ENCODE measurements around the gene BAIAP2.

Gene BAIAP2

DNA sequence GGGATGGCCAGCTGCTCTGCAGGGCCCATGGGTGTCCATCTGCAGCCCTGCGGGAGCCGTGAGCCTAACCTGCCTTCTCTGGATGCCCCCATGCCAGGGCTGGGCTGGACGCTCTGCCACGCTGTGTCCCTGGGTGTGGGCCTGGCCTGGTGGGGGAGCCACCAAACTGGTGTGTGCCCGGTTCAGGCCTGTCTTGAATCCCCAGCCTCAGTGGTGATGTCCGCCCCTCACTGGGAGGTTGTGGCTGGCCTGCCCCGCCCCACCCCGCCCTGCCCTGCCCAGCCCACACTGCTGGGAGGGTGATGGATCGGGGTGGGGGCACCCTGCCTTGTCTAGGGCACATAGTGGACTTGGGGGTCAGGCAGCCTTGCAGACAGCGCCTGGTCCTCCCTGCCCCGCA is 80.3 kb downstream of the BAIAP2 start:
- DNase-seq: no peak

DNA sequence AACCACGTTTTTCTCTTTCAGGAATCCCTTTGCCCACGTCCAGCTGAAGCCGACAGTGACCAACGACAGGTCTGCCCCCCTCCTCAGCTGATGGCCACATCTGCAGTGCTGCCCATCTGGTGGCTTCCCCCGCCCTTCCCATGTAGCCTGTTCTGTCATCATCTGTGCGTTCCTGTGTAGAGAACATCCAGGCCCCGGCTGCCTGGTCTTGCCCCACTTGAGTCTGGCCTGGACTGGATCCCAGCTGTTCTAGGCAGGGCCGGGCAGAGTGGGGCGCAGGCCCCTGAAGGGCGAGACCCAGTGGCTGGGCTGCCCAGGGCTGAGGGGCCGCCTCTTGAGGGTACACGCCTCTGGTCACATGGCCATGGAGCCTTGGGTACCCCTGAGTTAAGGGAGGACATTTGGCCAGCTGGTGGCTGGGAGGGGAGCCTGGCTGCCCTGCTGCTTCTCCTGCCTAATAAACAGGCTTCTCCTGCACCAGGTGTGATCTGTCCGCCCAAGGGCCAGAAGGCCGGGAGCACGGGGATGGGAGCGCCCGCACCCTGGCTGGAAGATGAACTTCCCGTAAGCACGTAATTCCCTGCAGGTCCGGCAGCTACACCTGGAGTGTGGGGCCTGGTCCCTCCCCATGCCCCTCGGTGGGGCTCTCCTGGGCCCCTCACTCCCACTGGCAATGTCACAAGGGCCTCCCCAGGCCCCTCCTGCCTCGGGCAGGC is 81.0 kb downstream of the BAIAP2 start:
- no peak for DNase-seq

- no peak for DNase-seq
Observed at GRCh38 chr17:81116704-81117103, 81.8 kb downstream of the BAIAP2 start.

DNA sequence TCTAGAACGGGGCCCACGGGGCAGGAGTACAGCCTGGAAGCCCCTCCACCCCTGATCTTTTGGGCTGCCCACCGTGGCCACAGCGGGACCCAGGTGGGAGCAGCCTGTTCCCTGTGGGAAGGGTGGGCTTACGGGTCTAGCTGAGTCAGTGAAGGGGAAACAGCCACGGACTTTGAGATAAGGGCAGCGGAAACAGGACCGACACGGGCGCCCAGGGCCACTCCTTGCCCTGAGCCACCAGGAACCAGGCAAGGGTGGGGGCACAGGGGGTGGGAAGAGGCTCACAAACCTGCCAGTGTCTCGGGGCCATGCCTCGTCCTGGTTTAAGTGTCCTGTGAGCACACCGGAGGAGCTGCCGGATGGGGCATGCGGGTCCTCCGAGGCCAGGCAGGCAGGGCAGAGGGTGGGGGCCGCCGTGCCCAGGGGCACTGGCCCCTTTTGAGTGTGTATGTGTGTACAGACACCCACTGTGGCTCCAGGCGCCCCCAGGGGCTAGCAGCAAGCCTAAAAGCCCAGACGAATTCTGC is 82.8 kb downstream of the BAIAP2 start:
- DNase-seq: no peak

- DNase-seq: no peak
Observed at GRCh38 chr17:81118308-81119221, 83.6 kb downstream of the BAIAP2 start.

DNA sequence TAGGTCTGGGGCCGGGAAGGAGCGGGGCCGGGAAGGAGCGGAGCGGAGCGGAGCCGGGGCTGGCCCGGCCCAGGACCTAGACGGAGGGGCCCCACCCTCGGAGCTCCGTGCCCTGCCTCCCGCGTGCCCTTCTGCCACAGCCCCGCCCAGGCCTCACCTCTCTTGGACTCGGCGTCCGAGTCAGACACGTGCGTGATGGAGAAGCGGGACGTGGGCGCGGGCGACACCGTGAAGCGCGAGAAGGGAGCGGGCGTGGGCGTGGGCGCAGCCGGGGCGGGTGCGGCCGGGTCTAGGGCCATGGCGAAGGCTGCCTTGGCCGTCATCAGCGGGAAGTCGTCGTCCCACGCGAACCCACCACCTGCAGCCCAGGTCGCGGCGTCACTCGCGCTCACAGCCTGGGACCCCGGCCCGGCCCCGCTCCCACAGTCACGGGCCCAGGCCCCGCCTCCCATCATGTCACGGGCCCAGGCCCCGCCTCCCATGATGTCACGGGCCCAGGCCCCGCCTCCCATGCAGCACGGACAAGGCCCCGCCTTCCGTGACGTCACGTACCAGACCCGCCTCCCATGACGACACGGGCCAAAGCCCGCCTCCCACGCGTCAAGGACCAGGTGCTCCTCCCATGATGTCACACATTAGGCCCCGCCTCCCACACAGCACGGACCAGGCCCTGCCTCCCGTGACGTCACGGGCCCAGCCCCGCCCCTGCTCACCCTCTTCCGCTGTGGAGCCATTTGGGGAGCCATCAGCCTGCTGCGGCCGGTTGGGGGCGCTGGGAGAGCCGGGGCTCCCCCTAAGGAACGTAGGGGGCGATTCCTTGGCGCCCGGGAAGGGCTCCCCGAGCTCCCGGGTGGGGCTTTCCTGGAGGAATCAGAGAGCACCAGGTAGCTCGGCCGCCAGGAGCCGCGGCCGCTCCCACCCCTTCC is 84.5 kb downstream of the BAIAP2 start:
- DNase-seq: peak; percentile 90

DNA sequence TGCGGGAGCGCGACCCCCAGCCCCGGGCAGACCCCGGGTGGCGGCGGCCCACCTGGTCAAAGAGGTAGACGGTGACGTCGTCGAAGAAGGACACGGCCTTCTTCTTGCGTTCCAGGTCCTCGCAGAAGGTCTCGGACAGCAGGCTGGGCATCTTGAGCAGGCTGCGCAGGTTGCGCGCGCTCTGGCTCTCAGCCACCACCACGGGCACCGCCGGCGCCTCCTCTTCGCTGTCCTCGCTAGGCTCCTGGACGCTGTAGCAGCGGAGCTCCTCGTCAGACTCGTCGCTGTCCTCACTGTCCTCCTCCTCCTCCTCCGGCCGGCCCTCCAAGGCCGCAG is 85.2 kb downstream of the BAIAP2 start:
- DNase-seq: no peak

DNA sequence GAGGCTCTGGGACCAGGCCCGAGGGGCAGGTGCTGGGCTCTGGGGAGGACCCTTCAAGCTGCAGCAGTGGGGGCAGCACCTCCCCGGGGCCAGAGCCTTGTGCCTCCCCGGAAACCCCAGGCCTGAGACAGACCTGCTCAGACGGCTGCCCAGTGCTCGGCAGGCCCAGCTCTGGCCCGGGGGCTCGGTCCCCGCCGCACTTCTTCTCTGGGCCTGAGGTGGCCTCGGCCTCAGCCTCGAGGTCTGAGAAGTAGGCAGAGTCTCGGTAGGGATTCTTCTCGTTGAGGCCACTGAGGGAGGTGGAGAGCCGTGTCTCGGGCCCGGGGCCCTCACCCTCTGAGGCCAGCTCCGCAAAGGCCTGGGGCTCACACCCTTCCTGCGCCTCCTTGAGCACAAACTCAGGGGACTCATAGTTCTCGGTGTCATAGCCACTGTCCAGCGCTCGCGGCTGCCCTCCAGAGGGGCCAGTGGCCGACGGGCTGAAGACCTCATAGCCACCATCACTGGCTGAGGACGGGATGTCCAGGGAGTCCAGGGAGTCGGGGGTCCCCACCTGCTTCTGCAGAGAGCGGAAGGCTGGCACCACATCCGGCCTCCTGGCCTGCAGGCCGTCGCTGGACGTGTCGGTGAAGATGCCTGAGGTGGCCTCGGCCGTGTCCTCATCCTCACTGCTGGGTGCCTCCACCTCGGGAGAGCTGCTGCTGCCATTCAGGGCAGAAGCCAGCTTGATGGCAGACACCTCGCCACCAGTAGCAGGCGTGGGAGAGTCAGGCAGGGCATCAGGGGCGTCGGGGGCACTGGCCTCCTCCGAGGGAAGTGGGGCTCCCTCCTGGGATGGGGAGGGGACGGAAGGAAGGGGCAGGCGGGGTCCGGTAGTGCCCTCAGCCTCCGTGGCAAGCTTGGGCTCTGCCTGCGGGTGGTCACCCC is 86.0 kb downstream of the BAIAP2 start:
- no peak for DNase-seq

- DNase-seq: no peak
Observed at GRCh38 chr17:81121841-81122733, 87.1 kb downstream of the BAIAP2 start.

GRCh38 chr17:81123052-81124048 is 88.4 kb downstream of the BAIAP2 start:
- DNase-seq: no peak

DNA sequence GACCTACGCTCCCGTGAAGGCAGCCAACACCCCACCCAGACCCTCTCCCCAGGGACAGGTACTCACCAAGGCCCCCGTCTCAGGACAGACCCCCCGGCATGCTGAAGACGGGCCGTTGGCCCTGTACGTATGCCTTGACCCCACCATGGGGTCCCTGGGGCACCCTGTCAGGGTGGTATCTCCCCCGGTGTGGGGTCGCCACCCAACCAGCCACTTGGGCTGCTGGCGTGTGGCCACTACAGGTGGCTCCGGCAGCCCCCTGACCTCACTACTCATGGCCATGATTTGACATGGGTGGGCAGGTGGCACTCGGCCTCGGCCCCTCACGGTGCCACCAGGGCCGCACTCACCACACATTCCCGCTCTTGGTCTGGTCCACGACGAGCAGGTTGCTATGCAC is 89.4 kb downstream of the BAIAP2 start:
- DNase-seq: no peak

DNA sequence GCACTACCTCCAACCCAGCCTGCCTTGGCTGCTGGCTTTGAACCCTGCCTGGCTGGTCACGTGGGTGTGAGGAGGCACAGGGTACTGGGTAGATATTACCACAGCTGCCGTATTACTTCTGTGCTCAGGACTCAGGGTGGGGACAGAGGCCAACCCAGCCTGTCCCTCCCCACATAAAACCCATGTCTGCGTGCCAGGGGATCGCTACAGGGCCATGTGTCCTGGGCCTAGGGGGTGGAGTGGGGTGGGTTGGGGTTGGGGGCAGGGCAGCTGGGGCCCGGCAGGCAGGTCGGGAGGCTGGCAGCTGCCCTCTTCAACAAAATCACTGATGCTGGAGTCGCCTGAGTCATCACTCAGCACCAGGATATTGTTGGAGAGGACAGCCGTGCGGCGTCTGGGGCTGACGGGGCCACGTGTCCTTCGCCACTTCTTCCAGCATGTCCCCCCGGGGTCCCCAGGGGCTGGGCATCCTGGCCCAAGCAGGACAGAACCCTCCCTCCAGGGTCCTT is 90.7 kb downstream of the BAIAP2 start:
- no peak for DNase-seq

- DNase-seq: no peak
Observed at GRCh38 chr17:81126281-81127132, 91.6 kb downstream of the BAIAP2 start.

DNA sequence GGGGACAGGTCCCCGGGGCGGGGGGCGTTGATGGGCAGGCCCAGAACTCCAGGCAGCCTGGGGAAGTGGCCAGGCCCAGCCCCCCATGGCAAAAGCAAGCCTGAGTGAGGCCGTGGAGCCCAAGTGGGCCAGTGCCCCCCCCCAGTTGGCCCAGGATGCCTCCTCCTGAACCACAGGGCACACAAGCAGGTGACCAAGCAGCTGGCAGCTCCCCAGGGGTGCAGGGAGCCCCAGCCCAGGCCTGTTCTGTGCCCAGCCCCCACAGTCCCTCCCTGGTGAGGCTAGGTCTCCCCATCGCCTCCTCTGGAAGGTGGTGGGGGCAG is 92.1 kb downstream of the BAIAP2 start:
- no peak for DNase-seq

DNA sequence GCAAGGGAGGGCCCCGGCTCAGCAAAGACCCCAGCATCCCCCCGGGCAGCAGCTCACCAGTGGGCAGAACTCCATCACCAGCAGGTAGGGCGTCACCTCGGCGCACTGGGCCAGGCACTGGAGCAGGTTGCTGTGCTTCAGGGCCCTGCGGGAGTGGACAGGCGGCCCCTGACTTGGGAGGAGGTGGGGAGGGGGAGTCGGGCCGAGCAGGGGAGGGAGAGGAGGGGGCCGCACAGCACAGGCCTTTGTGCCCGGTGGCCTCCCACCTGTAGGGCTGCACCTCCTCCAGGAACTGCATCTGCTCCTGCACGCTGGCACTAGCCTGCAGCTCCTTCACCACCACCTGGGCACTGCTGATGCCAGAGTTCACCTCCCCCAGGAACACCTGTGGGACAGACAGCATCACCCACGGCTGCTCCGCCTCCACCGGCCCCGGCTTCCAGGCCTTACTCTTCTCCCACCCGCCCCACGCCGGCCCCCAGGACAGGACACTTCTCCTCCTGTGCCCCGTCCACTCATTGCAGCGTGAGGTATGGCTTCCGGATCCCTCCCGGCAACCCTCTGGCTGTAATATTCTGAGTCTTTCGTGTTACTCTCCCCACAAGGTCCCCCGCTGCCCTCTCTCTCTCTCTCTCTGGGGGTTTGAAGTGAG is 92.7 kb downstream of the BAIAP2 start:
- no peak for DNase-seq

GRCh38 chr17:81128338-81128737 is 93.4 kb downstream of the BAIAP2 start:
- no peak for DNase-seq

- no peak for DNase-seq
Observed at GRCh38 chr17:81128774-81129173, 93.8 kb downstream of the BAIAP2 start.

GRCh38 chr17:81129289-81129688 is 94.3 kb downstream of the BAIAP2 start:
- no peak for DNase-seq
